ENCODE results near the gene DNASE1L1. TPM values are rescaled to one million over a fixed set of nuclear protein-coding genes. Genes with fewer than 3 reads are reported as not detected.
A peak's percentile ranks its signal among the peaks of the same experiment; 100 is the strongest.

DNASE1L1 gene
- total and polyA plus RNA-seq, 2 of the 13 experiments (the other 11 are each of a cell fraction or from before 2014, with no cell fraction given), result 4.7 to 12.3 TPM

DNA sequence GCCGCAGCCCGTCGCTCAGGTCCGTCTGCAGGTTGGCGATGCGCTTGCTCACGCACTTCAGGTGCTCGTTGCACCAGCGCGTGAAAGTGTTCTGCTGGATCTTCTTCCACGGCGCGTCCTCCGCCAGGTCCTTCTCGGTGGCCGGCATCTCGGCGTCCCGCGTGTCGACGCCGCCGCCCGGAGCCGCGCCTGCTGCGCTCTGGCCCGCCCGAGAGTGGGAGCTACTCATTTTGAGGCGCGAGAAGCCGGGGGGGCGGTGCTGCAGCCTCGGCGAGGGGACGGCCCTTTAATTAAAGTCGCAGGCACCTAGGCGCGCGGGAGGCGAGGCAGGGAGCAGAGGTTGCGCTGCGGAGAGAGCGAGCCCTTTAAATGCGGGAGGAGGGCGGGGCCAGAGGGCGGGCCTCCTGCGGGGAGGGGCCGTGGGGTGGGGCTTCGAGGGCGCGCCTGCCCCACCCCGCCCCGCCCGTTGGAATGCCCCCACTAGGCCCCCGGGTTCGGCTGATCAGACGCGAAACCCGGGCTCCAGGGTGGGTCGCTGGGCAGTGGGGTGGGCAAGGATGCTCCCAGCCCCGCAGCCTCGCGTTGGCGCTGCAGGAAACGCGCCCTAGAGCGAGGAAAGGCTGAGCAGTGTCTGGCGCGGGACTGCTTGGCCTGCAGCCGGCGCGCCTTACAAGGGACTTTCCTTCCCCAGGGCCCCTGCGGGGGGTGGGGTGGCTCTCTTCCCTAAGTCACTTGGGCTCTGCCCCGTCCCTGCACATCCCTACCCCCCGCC lies 37.9 kb downstream of the DNASE1L1 start (continued):
- TF ChIP-seq ZNF33B (CRISPR knock-in tag; IDR thresholded peaks at IDR 0.05) (no peak; the same call in 1 of the 2 replicates), DR1 (CRISPR knock-in tag; IDR thresholded peaks at IDR 0.05) (no peak; the same call in 1 of the 2 replicates), ZBTB38 (CRISPR knock-in tag; IDR thresholded peaks at IDR 0.05) (0 out of 2 replicates have a peak, but pooled peaks have one; percentile 49), POLR2A (IDR thresholded peaks at IDR 0.05; ENCODE audit: insufficient read depth in 1 of 2, low read depth in 2 of 2, low read length in 2 of 2) (peak in 1 of 2 experiments; percentile 89; a peak in 2 of 4 replicates), WIZ (CRISPR knock-in tag; IDR thresholded peaks at IDR 0.05) (0 out of 2 replicates have a peak, but pooled peaks have one; percentile 51), ZFP36L1 (CRISPR knock-in tag; IDR thresholded peaks at IDR 0.05) (peak; percentile 62; the same call in 1 of the 2 replicates), THYN1 (CRISPR knock-in tag; IDR thresholded peaks at IDR 0.05; ENCODE audit: borderline replicate concordance, low read depth) (no peak), ZNF350 (CRISPR knock-in tag; IDR thresholded peaks at IDR 0.05; ENCODE audit: borderline replicate concordance, low read depth) (peak; percentile 46; the same call in 1 of the 2 replicates), BCL6 (CRISPR knock-in tag; IDR thresholded peaks at IDR 0.05) (peak; percentile 36; the same call in 1 of the 2 replicates), ZBTB21 (CRISPR knock-in tag; IDR thresholded peaks at IDR 0.05) (no peak), HIVEP1 (CRISPR knock-in tag; IDR thresholded peaks at IDR 0.05) (0 out of 2 replicates have a peak, but pooled peaks have one; percentile 22), GLI4 (CRISPR knock-in tag; IDR thresholded peaks at IDR 0.05; ENCODE audit: borderline replicate concordance) (0 out of 2 replicates have a peak, but pooled peaks have one; percentile 30), AGO2 (optimal IDR thresholded peaks at IDR 0.05; ENCODE audit: low read depth, low read length) (peak; percentile 48), TARDBP (CRISPR knock-in tag; IDR thresholded peaks at IDR 0.05) (no peak), MYNN (CRISPR knock-in tag; IDR thresholded peaks at IDR 0.05; ENCODE audit: low read depth) (0 out of 2 replicates have a peak, but pooled peaks have one; percentile 42), RXRB (CRISPR knock-in tag; IDR thresholded peaks at IDR 0.05; ENCODE audit: borderline replicate concordance) (peak; percentile 29; the same call in 1 of the 2 replicates), ZNF749 (CRISPR knock-in tag; IDR thresholded peaks at IDR 0.05; ENCODE audit: borderline replicate concordance) (peak; percentile 57; the same call in 1 of the 2 replicates), ZNF138 (CRISPR knock-in tag; IDR thresholded peaks at IDR 0.05; ENCODE audit: low read depth) (no peak), HNRNPLL (IDR thresholded peaks at IDR 0.05; ENCODE audit: low read depth, low read length, poor library complexity, severe bottlenecking) (peak; percentile 59), ARNT2 (CRISPR knock-in tag; IDR thresholded peaks at IDR 0.05; ENCODE audit: low read depth) (peak; percentile 64), ZNF780A (CRISPR knock-in tag; IDR thresholded peaks at IDR 0.05) (0 out of 2 replicates have a peak, but pooled peaks have one; percentile 31), JUNB (CRISPR knock-in tag; IDR thresholded peaks at IDR 0.05; ENCODE audit: borderline replicate concordance) (0 out of 2 replicates have a peak, but pooled peaks have one; percentile 39), ZNF354B (CRISPR knock-in tag; IDR thresholded peaks at IDR 0.05) (no peak)
- TF ChIP-seq, protein P1, sequence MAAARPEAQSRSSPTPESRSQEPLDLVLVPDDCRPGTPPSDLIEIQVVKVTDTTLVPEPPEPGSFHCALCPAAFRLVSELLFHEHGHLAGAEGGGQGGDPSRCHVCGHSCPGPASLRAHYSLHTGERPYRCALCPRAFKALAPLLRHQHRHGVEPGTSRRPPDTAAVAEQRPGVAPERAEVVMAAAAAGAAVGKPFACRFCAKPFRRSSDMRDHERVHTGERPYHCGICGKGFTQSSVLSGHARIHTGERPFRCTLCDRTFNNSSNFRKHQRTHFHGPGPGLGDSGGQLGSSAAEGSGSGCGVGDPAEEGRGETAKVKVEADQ (CRISPR knock-in tag; IDR thresholded peaks at IDR 0.05; ENCODE audit: borderline replicate concordance), result no peak
- TF ChIP-seq, protein P2, sequence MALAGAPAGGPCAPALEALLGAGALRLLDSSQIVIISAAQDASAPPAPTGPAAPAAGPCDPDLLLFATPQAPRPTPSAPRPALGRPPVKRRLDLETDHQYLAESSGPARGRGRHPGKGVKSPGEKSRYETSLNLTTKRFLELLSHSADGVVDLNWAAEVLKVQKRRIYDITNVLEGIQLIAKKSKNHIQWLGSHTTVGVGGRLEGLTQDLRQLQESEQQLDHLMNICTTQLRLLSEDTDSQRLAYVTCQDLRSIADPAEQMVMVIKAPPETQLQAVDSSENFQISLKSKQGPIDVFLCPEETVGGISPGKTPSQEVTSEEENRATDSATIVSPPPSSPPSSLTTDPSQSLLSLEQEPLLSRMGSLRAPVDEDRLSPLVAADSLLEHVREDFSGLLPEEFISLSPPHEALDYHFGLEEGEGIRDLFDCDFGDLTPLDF (CRISPR knock-in tag; IDR thresholded peaks at IDR 0.05), result no peak

Measured in HepG2 (cell line).